Central memory CD4-positive, alpha-beta T cell (primary cell): ENCODE measurements around the gene PCSK2.

ENCODE experiments used
- DNase-seq: peaks from one replicate; pipeline ENCODE4 v3.0.0; 2022

PCSK2 gene

DNA sequence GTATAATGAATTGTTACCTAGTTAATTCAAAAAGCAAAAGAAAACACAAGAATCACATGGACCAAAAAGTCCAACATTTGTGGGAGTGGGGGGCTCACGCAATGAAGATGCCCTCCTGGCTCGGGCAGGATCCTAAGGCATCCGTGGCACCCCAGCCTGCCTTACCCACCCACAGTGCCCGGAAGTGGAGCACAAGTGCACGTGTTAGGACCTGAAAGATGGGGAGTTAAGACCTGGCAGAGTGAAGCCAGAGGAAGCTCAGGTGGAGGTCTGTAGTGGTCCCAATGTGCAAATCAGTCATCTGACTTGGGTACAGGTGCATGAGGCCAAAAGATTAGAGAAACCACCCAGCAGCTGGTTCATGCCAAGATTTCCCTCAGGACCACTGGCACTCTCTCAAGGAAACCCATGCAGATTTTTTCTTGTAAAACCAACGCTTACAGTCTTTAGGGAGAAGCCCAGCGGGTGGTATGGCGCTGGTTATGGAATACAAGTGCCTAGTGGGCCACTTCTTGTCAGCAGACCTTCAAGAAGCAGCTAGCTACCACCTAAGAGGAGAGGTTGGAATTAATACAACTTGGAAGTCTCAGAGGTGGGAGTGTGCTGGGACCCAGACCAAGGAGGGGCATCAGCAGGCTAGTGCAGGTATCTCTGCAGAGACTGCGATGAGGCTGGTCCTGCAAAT, 262.2 kb downstream of the PCSK2 start:
- no peak for DNase-seq

DNA sequence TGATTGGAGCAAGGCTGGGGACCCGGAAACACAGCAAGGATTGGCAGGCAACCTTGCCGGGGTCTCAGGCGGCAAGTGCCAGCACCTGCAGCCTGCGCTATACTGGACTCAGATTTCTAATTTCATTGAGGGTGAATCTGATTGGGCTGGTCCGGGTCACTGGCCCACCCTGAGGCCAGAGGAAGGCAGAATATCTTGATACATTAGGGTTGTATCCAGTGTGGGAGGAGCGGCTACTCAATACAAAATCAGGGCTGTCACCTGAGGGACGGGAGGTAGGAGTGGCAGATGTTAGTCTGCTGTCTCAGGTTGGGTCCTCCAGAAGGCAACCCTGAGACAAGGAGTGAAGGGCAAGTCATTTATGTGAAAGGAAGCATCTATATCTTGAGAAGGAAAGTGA, 263.7 kb downstream of the PCSK2 start:
- DNase-seq = no peak

- DNase-seq = no peak
These were observed 264.2 kb downstream of the PCSK2 start for GRCh38 chr20:17491041-17491440.

- no peak for DNase-seq
These were observed 264.6 kb downstream of the PCSK2 start for GRCh38 chr20:17491488-17491887.

DNA sequence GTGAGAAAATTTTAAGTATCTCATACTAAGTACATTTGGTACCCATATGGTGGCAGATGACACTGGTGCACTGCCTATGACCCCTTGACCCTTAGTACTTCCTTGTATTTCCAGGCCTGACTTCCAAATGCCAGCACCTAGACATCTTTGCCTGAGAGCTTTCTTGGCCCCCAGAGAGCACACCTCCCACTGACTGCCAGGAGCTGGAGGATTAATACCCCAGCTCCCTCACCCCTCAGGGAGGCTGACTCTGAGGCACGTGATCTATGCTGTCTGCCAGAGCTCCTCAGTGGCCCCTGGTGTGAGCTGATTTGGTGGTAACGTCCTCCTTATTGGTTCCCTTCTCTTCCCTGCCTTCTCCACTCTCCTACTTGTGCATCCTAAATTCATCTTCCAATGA, 266.3 kb downstream of the PCSK2 start:
- no peak for DNase-seq

DNA sequence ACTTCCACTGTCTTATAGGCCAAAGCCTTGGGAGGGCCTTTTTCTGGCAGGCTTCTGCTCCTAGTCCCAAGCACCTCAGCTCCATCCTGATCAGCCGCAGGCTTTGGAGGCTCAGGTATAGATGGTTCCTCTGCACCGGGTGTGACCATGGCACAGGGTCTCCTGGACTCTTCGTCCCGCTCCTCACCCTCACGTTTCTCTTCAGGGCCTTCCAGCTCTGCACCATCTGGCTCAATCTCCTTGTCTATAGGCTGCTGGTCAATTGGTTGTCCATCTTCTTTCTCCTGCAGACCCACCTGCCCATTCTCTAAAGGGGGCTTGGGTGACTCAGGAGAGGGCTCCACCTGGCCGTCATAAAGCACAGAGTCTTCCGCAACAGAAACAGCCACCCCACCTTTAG, 267.4 kb downstream of the PCSK2 start:
- no peak for DNase-seq

- DNase-seq = no peak
These were observed 269.0 kb downstream of the PCSK2 start for GRCh38 chr20:17495826-17496225.

- no peak for DNase-seq
These were observed 271.2 kb downstream of the PCSK2 start for GRCh38 chr20:17497821-17498580.

- DNase-seq = no peak
These were observed 271.8 kb downstream of the PCSK2 start for GRCh38 chr20:17498641-17499040.

DNA sequence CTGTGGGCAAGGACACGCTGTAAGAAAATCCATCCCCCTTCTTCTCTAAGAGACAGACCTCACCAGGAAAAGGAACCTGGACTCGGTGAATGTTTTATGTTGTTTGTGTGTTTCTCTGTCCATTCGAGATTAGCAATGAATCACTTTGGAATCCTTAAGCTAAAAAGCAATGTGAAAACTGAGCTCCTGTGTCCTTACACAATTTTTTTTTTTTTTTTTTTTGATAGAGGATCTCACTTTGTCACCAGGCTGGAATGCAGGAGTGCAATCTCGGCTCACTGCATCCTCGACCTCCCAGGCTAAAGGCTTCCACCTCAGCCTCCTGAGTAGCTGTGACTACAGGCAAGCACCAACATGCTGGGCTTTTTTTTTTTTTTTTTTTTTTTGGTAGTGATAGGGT, 272.2 kb downstream of the PCSK2 start:
- no peak for DNase-seq

GRCh38 chr20:17500271-17500670, 273.4 kb downstream of the PCSK2 start:
- no peak for DNase-seq

DNA sequence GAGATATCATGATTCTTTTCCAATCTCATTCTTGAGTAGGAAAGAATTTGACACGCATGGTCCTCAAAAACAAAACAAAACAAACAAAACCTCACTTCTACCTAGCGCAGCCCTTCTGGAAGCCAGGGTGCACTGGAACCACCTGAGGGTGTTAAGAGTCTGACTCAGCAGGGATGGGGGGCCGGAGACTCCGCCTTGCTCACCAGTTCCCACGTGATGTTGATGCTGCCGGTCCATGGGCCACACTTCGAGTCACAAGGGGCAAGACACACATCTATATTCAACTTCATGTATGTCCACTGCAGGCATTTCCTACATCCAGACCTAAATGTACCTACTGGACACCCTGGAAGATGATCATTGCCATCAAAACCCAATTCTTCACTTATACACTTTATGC, 274.0 kb downstream of the PCSK2 start:
- DNase-seq = no peak

DNA sequence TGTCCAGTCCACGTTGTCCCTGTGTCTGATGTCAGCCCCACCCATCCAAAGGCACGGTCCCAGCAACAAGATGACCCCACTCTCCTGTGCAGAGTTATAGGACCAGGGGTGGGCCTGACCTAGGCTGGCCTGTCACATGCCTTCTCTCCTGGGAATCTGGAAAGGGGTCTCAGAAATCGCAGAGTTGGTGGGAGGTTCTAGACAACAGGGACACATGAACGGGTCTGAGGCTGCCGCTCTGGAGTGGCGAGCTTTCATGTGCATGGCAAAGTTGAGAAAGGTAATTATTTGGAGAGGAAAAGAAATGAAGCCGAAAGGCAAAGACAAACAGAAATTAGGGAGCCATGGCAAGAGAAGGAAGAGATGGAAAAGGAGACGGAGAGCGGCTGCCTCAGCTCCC, 274.9 kb downstream of the PCSK2 start:
- DNase-seq = no peak

- no peak for DNase-seq
These were observed 275.3 kb downstream of the PCSK2 start for GRCh38 chr20:17502105-17502504.

- DNase-seq = peak; percentile 7
These were observed 276.6 kb downstream of the PCSK2 start for GRCh38 chr20:17503301-17504065.

DNA sequence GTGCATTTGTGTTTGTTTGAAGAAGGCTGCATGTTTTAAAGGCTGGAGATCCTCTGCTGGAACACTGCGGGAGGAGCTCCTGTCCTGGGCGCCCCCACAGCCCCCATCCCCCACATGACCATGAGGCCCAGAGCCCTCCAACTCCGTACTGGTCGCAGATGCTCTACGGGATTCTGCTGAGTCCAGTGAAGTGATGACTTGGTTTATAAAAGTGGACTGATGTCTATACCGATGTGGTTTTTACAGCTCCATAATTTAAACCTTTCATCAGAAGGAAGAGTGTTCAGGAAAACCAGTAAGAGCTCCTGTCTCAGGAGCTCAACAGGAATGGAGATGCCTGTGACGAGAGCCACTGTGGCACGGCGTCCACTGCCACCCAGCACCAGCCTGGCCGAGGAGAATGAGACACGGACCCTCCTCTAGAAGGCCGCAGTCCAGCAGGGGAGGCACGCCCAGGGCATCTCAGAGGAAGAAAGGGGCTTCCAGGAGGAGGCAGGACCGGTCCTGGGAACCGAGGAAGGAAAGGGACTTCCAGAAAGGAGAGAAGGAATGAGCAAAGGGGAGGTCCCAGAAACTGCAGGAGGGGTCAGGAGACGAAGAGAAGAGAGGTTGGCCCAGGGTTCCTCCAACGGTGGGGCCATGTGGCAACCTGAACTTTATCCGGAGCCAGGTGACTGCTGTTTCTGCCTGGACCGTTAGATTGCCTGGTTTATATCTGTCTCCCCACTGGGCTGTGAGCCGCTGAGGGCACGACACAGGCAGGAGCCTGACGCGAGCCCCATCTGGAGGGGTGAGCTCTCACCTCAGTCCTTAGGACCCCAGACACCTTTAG, 277.4 kb downstream of the PCSK2 start:
- DNase-seq = no peak

DNA sequence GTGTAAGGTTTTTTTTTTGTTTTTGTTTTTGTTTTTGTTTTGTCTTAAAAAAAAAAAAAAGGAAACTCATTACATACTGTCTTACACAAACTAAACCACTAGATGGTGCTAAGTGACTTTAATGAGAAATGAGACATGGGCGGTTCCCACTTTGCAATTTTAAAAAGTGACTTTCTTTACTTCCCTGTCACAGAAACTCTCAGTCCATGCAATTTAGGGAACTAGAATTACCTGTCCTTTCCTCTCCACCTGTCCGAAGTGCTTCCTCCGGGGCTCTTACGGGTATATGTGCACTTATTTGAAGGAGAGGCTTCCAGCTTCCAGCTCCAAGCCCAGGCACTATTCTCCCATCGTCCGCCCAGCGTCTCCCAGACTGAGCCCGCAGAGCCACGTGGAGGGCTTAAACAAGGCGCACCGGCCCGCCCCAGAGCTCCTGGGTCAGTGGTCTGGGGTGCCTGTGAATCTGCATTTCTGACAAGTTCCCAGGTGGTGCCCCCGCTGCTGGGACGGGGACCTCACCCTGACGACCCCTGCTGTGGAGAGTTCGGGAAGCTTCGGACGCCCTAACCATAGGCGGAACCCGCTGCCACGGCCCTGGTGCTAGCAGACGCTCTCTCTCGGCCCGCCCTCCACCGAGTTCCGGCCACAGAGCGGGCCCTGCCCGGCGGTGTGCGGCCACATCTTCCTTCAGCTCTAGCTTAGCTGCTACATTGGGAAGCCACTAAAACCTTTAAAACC, 278.2 kb downstream of the PCSK2 start:
- peak; percentile 59 for DNase-seq

- DNase-seq = no peak
These were observed 279.0 kb downstream of the PCSK2 start for GRCh38 chr20:17505636-17506517.

DNA sequence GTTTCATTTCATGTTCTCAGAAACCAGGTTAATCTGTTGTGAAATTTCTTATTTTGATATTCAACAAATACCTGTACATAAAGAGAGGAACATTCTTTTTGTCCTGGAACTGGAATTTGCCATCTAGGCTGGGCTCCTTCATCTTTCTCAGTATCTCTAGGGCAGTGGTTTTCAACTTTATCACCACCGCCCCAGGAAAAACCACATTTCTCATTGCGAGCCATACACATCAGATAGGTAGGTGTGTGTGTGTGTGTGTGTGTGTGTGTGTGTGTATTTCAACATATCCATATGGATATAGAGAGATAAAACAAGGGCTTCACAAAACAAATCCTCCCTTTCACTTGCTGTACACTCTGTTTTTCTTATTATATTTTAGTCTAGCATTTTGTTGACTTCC, 280.2 kb downstream of the PCSK2 start:
- DNase-seq = no peak

DNA sequence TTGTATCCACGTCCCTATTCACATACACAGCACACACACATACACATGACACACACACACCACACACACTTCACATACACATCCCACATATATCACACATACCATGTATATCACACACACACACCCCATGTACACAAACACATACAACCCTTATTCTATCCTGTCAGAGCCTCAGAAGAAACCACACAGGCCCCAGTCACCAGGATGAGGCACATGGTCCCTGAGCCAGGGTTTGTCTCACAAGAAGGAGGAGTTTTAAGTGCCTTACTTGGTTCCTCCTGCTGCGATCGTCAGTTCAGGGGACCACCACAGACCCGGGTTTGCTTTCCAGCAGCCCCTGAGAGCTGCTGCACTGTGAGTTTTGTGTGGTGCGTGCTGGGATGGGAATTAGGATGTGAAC, 280.7 kb downstream of the PCSK2 start:
- DNase-seq = no peak

- no peak for DNase-seq
These were observed 281.9 kb downstream of the PCSK2 start for GRCh38 chr20:17508756-17509155.
